Measurements from ENCODE around the gene TMEM168. TPM values are rescaled to one million over a fixed set of nuclear protein-coding genes. Genes with fewer than 3 reads are reported as not detected.
"Not testable (repeated sequence)": the region's sequence is repeated elsewhere in the genome, so short reads cannot be mapped to it uniquely, and the experiment has no call there.

Gene TMEM168
- polyA plus RNA-seq (ENCODE audit: insufficient read length), result 29.1 TPM

GRCh38 chr7:112789817-112790585, at the start of gene TMEM168:
TSS of gene TMEM168 (minus strand) at chr7:112790393. CDS start at chr7:112784825, 5,568 bp downstream.
- no peak for DNase-seq (ENCODE audit: low read depth)

- DNase-seq (ENCODE audit: low read depth), result not testable (repeated sequence)
Measured at GRCh38 chr7:112835928-112836327, 45.7 kb upstream of the TMEM168 start.

DNA sequence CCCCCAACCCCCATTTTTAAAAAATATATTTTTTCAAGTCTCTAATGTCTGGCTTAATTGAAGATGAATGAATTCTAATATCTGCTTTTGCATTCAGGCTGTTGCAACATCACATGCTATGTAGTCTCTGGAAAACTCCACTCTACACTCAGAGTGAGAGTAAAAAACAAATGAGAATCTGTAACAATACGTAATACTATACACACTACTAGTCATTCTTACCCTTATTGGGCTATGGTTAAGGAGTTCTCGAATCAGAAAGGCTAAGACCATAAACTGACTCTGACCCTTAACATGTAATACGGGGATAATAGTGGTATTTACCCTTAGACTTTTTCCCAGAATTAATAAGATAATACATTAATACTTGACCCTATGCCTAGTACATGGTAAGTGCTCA, 42.9 kb upstream of the TMEM168 start:
- no peak for DNase-seq (ENCODE audit: low read depth)

- no peak for DNase-seq (ENCODE audit: low read depth)
Measured at GRCh38 chr7:112830769-112831168, 40.6 kb upstream of the TMEM168 start.

- no peak for DNase-seq (ENCODE audit: low read depth)
Measured at GRCh38 chr7:112828696-112829095, 38.5 kb upstream of the TMEM168 start.

GRCh38 chr7:112821345-112821744, 31.2 kb upstream of the TMEM168 start:
- no peak for DNase-seq (ENCODE audit: low read depth)

DNA sequence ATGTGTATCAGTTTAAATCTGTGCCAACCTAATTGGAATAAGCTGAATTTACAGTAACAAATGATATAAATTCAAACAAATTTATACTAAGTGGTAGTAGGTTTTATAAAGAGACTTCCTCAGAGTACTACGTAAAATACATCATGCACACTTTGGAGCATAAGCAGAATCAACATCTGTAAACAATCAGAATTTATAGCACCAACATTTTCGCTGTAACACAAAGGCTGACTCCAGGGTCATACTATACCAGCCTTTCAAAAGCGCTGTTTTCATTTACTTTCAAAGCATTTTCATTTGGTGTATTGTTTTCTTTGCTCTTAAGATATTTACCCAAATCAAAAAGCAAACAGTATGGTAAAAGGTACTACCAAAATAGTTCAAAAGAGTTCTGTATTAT, 29.3 kb upstream of the TMEM168 start:
- no peak for DNase-seq (ENCODE audit: low read depth)

GRCh38 chr7:112806156-112806555, 16.0 kb upstream of the TMEM168 start:
- no peak for DNase-seq (ENCODE audit: low read depth)

GRCh38 chr7:112802406-112802805, 12.2 kb upstream of the TMEM168 start:
- no peak for DNase-seq (ENCODE audit: low read depth)

DNA sequence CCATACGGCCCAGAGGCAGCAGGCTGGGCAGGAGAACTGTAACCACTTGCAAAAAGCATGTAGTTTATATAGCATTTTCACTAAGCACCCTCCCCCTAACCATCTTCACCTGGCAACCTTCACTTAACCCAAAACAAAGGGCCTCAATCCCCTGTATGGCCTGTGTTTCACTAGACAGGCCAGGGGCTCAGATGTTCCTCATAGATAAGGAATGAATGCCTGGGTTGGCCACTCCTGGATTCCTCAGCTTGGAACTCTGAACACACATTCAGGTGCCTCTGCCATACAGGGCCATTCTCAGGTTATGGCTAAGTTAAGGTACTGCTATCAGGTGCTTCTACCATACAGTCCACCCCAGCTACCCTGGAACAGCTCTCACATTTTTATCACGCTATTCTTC, 10.3 kb upstream of the TMEM168 start:
- DNase-seq (ENCODE audit: low read depth), result no peak

DNA sequence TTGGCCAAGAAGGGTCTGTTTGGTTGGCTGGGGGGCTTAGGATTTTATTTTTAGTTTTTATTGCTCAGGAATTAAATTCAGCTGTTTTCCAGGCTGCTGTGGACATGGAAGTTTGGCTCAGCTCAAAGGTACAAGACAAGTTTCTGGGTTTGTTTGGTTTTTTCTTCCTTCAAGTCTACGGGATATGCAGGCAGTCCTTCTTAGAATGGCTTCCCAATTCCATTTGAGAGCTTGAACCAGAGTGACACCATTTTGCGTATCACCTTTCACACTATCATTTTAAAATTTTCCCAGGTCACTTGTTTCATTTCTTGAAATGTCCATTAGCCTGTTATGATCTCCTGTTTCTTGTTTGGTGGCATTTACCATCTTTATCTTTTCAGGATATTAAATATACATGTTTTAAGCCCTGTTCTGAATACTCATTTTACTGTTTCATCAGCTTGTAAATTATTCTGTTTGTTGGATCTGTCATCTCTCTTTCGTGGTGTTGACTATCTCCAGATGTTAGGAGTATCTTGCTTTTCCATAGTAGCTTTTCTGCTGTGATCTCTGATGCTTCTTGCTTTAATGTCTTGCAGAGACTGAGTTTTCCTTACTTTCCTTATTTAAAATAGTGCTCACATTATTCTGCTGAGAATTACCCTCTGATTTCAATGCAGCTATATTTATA, 9.4 kb upstream of the TMEM168 start:
- DNase-seq (ENCODE audit: low read depth), result no peak

DNA sequence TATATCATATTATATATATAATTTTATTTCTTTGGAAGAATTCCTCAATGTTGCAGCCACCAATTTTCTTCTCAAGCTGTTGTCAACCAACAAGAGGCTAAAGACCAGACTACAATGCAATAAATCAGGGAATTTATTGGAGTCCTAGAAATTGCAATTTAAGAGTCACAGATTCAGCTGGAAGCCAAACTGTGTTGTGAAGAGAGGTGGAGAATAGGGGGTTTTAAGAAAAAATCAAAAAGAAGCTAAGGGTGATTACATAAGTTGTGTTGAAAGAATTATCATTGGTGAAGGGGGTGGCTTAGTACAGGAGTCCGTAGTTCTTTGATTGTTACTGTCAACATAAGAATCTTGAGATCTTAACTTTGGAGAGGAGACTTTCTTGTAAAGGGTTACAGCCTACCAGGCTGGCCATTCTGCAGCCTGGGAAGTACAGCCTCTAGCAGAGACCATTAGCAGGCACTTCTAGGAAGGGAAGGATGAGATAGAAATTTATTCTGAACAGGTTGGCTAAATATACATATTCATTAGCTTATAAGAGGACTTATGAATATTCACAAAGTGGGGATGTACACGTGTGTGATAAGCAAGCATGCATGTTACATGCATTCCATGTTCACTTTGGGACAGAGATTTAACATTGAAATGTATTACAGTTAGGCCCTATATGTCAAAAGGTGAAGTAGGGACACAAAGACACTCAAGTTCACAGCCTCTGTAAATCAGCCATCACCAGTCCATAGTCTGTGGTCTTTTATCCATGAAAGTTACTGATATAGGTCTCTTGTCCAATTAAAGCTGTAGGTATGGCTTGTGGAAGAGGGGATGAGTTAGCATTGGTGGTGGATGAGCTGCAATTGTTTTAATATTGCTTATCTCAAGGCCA, 8.3 kb upstream of the TMEM168 start:
- DNase-seq (ENCODE audit: low read depth), result no peak

DNA sequence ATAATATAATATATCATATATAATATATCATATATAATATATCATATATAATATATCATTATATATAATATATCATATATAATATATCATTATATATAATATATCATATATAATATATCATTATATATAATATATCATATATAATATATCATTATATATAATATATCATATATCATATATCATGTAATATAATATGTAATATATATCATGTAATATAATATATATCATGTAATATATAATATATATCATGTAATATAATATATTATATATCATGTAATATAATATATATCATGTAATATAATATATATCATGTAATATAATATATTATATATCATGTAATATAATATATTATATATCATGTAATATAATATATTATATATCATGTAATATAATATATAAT, 6.4 kb upstream of the TMEM168 start:
- not testable (repeated sequence) for DNase-seq (ENCODE audit: low read depth)

DNA sequence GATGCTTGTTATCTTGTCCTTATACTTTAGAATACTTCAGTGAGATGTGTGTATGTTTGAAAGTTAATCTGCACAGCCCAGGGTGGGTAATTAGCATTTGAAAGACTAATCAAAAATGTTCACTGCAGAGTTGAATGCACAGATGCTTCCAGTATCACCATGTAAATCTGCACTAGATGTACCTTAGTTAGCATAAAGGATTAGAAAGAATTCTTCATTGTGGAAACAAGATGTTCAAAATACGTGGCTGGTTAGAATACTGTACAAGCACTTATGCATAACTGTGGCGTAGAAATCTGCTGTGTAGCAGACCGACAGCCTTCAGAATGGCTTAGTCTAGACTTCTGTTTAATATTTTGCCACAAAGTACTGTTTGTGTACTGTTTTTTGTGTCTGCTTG, 2.2 kb upstream of the TMEM168 start:
- no peak for DNase-seq (ENCODE audit: low read depth)

- no peak for DNase-seq (ENCODE audit: low read depth)
Measured at GRCh38 chr7:112791465-112792168, 1.4 kb upstream of the TMEM168 start.

DNA sequence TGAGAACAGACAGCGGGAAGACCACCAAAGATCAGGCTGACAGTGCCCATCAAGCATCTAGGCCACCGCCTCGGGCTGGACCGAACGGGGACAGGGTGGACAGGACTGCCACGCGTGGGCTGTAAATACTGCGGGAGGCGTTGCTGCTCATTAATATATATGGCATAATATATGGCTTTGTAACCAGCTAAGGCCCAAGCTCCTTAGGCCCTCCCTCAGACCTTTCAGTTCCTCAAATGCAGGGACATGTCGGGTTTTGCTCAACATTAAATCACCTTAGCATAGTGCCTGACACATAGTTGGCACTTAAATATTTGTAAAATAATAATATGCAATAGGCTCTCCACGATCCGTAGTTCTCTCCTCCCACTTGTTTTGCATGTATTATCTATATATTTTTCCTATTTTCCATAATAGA, 402 bp upstream of the TMEM168 start:
- no peak for DNase-seq (ENCODE audit: low read depth)

DNA sequence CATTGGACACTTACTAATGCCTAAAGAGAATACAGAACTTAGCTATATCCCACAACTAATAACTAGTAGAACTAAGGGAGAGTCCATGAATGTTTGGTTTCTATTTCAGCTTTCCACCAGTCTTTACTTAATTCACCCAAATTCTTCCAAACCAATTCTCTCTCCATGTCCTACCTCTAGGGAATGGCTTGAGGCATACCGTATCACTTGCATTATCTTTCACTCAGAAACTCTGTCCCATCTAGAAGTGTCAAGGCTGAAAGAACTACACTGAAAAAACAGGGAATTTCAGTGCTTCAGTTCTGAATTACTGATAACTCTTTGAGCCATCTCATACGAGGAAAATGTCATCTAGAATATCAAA, 758 bp downstream of the TMEM168 start:
- DNase-seq (ENCODE audit: low read depth), result no peak

DNA sequence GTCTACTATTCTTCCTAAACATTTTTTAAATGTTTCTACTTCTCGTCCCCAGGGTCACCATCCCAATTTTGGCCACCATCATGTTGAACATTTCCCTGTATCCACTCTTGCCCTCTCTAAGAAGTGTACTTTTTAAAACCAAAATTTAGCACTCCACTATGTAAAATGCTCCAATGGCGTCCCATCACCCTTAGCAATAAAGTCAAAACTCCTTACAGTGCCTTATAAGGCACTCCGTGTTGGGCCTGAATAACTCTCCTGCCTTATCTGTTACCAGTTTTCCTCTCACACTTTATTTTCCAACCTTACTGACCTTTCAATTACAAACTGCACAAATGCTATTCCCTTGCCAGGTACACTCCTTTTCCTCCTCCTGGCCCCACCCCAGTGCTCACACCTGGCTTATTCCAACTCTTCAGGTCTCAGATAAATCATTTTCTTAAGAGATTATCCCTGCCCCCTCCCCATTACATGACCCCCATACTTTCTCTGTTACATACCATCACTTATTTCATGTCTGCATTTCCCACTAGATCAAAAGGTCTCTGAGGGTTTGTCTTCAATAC, 1.3 kb downstream of the TMEM168 start:
- DNase-seq (ENCODE audit: low read depth), result no peak

DNA sequence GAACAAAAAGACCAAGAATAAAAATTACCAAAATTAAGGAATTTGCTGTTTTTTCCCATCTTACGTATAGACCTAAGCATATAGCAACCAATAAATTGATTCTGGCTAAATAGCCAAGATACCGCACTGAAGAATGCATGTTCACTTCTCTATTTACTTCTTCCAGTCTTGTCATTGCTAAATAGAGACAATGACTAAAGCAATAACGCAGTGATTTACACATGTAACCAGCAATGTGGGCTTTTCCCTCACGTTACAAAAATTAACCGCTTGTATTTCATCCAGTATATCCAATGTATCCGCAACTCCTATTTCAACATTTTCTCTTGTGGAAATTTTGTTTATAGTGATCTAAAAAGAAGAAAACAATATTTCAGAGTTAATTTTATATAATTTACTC, 5.6 kb downstream of the TMEM168 start:
- no peak for DNase-seq (ENCODE audit: low read depth)

GRCh38 chr7:112782498-112782897, 7.7 kb downstream of the TMEM168 start:
- no peak for DNase-seq (ENCODE audit: low read depth)

DNA sequence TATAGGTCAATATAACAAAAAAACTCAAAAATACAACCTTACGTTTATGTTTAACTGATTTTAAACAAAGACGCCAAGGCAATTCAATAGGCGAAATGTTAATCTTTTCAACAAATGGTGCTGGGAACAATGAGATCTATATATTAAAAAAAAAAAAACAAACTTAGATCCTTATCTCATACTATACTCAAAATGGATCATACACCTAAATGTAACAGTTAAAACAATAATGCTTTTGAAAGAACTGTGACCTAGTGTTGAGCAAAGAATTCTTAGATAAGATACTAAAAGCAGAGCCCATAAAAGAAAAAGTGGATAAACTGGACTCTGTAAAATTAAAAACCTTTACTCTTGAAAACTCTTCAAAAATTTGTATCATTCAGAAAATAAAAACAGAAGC, 8.6 kb downstream of the TMEM168 start:
- DNase-seq (ENCODE audit: low read depth), result no peak

Data from forelimb muscle (tissue), 1 donor.